A549 (cell line): ENCODE measurements around the gene MEX3C. TPM values are rescaled to one million over a fixed set of nuclear protein-coding genes. Genes with fewer than 3 reads are reported as not detected.

Source experiments
- ATAC-seq, 2 experiments: fragments of 200-7000 bp in 1 of 2; fragments of >200 bp in 1 of 2; cut with Nextera tagmentation in 1 of 2; cut with Tn5 transposase in 1 of 2; 3 replicates each; pipeline versions ENCODE4 v1.8.0 to v1.9.1; 2018 to 2020; ENCODE audit warnings: mild to moderate bottlenecking in 1 of 2, moderate library complexity in 1 of 2
- CTCF ChIA-PET: fragments of 300-600 bp; sonication (Branson Sonifier 250); formaldehyde crosslinking; extraction: SDS; loops from one replicate; lab custom pipeline; 2021; ENCODE audit warnings: antibody characterized with exemption, inconsistent platforms; lab: Yijun Ruan, JAX
- POLR2A ChIA-PET: fragments of 350-600 bp; formaldehyde crosslinking; extraction: SDS; loops from one replicate; lab custom pipeline; 2021; ENCODE audit warnings: antibody characterized with exemption, inconsistent platforms; lab: Yijun Ruan, JAX
- DNase-seq, 2 experiments: peaks; one replicate each; pipeline versions ENCODE4 v3.0.0 to v3.0.0-alpha.2; 2011 to 2016; ENCODE audit warnings: low read depth in 1 of 2, low spot score in 1 of 2
- FAIRE-seq: peaks from 2 replicates; lab custom pipeline; 2011; peaks lifted over from hg19 to GRCh38; lab: Jason Lieb, UNC
- H3K27ac ChIP-seq, 2 experiments: fragments of >200 bp; sonication (Bioruptor Twin); formaldehyde crosslinking; 3 replicates each; pipeline ENCODE4 v1.5.1; 2016 to 2017
- H3K4me1 ChIP-seq: fragments of >200 bp; sonication (Bioruptor Twin); formaldehyde crosslinking; 3 replicates; pipeline ENCODE4 v1.6.1; 2016
- H3K4me2 ChIP-seq: fragments of >200 bp; sonication (Bioruptor Twin); formaldehyde crosslinking; 3 replicates; pipeline ENCODE4 v1.6.1; 2016
- H3K4me3 ChIP-seq: fragments of >200 bp; sonication (Bioruptor Twin); formaldehyde crosslinking; 3 replicates; pipeline ENCODE4 v1.5.1; 2016
- H3K9me3 ChIP-seq: fragments of >200 bp; sonication (Bioruptor Twin); formaldehyde crosslinking; 3 replicates; pipeline ENCODE4 v1.6.1; 2016
- BHLHE40 ChIP-seq: IDR thresholded peaks from 2 replicates; pipeline ENCODE4 v1.6.1; 2012; ENCODE audit warnings: low read depth, low read length, inconsistent platforms
- FOSB ChIP-seq: fragments of 250-450 bp; sonication (Bioruptor Pico); IDR thresholded peaks from 2 replicates; pipeline ENCODE4 v1.5.0; 2020; ENCODE audit warnings: mild to moderate bottlenecking, moderate library complexity
- FOXS1 ChIP-seq: fragments of 250-450 bp; sonication (Bioruptor Pico); IDR thresholded peaks from 2 replicates; pipeline ENCODE4 v1.5.0; 2020; ENCODE audit warnings: mild to moderate bottlenecking, moderate library complexity
- HDAC2 ChIP-seq: fragments of 200-600 bp; sonication (generic); IDR thresholded peaks from 2 replicates; pipeline ENCODE4 v1.6.1; 2016
- HOXA7 ChIP-seq: fragments of 250-450 bp; sonication (Bioruptor Pico); IDR thresholded peaks from 2 replicates; pipeline ENCODE4 v1.5.0; 2020; ENCODE audit warnings: mild to moderate bottlenecking, moderate library complexity
- MAFK ChIP-seq: fragments of 450-650 bp; IDR thresholded peaks from 2 replicates; pipeline ENCODE4 v1.6.1; 2014; ENCODE audit not compliant: partially characterized antibody
- NFE2L2 ChIP-seq: fragments of 150-350 bp; conservative IDR thresholded peaks from 2 replicates; pipeline ENCODE4 v1.6.1; 2014; ENCODE audit warnings: low read length
- NR3C1 ChIP-seq: fragments of >200 bp; sonication (Bioruptor Twin); formaldehyde crosslinking; IDR thresholded peaks from 3 replicates; pipeline ENCODE4 v1.6.1; 2017
- RAD21 ChIP-seq, 2 experiments: fragments of >200 bp in 1 of 2; sonication (Bioruptor Twin) in 1 of 2; formaldehyde crosslinking in 1 of 2; IDR thresholded peaks in 1 of 2; conservative IDR thresholded peaks in 1 of 2; 2 replicates in 1 of 2; 3 replicates in 1 of 2; pipeline ENCODE4 v1.6.1; 2012 to 2018; ENCODE audit warnings: inconsistent platforms in 1 of 2
- RFX5 ChIP-seq: fragments of 450-650 bp; IDR thresholded peaks from 2 replicates; pipeline ENCODE4 v1.7.1; 2014; ENCODE audit warnings: antibody characterized with exemption, mild to moderate bottlenecking, moderate library complexity
- ZC3H11A ChIP-seq: fragments of 450-650 bp; IDR thresholded peaks from 2 replicates; pipeline ENCODE4 v1.6.1; 2014; ENCODE audit warnings: antibody characterized with exemption, mild to moderate bottlenecking
- ZNF302 ChIP-seq: fragments of 250-450 bp; sonication (Bioruptor Pico); IDR thresholded peaks from 2 replicates; pipeline ENCODE4 v1.9.0; 2021; ENCODE audit warnings: inconsistent platforms, mild to moderate bottlenecking, moderate library complexity
- ZSCAN20 ChIP-seq: fragments of 250-450 bp; sonication (Bioruptor Pico); IDR thresholded peaks from 2 replicates; pipeline ENCODE4 v1.8.0; 2022; ENCODE audit warnings: mild to moderate bottlenecking, moderate library complexity
- WGBS: methylation state at CpG from one replicate; pipeline ENCODE4 v1.1.6; 2017; ENCODE audit errors: missing lambda C conversion rate; 5-methylcytosine and 5-hydroxymethylcytosine counted together
- polyA plus RNA-seq, 4 experiments: library from polyadenylated mRNA; depleted of rRNA in 3 of 4; stranded (reverse); fragments of >200 nt; fragmentation: RNase III in 1 of 4; extraction: RNeasy Plus Mini Kit Qiagen cat#74134 plus additional on column Dnase treatment in 1 of 4; gene quantifications; 2 replicates in 3 of 4; 3 replicates in 1 of 4; pipeline ENCODE4 v1.2.3, GENCODE V29; 2011 to 2017
- TF ChIP-seq, protein P1 (sequence below): fragments of 250-450 bp; sonication (Bioruptor Pico); IDR thresholded peaks from 2 replicates; pipeline ENCODE4 v1.5.0; 2020; ENCODE audit warnings: low read depth, mild to moderate bottlenecking, moderate library complexity
- TF ChIP-seq, protein P2 (sequence below): IDR thresholded peaks from 2 replicates; pipeline ENCODE4 v1.6.1; 2012; ENCODE audit warnings: low read depth, borderline replicate concordance
- TF ChIP-seq, protein P3 (sequence below): fragments of 200-600 bp; sonication (generic); IDR thresholded peaks from 2 replicates; pipeline ENCODE4 v1.6.1; 2016; ENCODE audit warnings: antibody characterized with exemption, mild to moderate bottlenecking, moderate library complexity

MEX3C gene
- polyA plus RNA-seq, 2 of the 4 experiments (the other 2 are of a cell fraction), result 17.2 to 48.5 TPM

DNA sequence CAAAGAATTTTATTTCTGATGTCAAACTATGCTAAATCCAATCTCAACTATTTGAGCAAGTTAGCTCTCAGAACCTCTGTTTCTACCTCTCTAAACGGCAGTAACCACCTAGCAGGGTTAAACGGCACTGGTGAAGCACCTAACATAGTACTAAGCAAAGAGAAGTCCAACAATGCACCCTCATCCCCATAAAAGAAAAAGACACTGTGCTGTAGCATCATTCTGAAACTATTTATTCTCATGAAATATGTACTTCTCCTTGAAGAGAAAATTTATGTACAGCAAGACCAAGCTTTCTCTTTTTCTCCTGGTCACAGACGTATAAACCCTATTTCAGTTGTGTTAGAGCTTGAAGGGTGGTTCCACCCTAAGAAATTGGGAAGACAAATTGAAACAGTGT, 4.8 kb downstream of the MEX3C start:
- DNase-seq, result no peak
- ATAC-seq, result no peak
- no peak for FAIRE-seq
- 78% methylated on average over 3 of the region's 3 CpGs for WGBS
- no peak overlapping the region for H3K4me3 ChIP-seq
- no peak overlapping the region for H3K27ac ChIP-seq
- CTCF ChIA-PET, result interaction anchor here (1.1 kb wide), 1 partner anchor 82 kb away, joined by 4 read pairs; no protein-coding TSS in a partner anchor
- peaks cover 36% of the 10 kb centered on the region for H3K4me1 ChIP-seq
- TF ChIP-seq NR3C1, result no peak
- TF ChIP-seq RFX5, result no peak
- TF ChIP-seq, protein P1, sequence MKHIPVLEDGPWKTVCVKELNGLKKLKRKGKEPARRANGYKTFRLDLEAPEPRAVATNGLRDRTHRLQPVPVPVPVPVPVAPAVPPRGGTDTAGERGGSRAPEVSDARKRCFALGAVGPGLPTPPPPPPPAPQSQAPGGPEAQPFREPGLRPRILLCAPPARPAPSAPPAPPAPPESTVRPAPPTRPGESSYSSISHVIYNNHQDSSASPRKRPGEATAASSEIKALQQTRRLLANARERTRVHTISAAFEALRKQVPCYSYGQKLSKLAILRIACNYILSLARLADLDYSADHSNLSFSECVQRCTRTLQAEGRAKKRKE (CRISPR knock-in tag), result no peak
- TF ChIP-seq NFE2L2, result no peak
- no peak for TF ChIP-seq HOXA7 (CRISPR knock-in tag)
- no peak for TF ChIP-seq RAD21 (conservative IDR thresholded peaks at IDR 0.05 in 1 of 2, IDR thresholded peaks at IDR 0.05 in 1 of 2)
- no peak for TF ChIP-seq HDAC2
- TF ChIP-seq FOSB (CRISPR knock-in tag), result no peak
- POLR2A ChIA-PET, result no interaction called here
- H3K9me3 ChIP-seq, result no peaks in the 10 kb centered on the region
- peak overlapping the region; percentile 86; the same call in 2 of the 3 replicates for H3K4me2 ChIP-seq

DNA sequence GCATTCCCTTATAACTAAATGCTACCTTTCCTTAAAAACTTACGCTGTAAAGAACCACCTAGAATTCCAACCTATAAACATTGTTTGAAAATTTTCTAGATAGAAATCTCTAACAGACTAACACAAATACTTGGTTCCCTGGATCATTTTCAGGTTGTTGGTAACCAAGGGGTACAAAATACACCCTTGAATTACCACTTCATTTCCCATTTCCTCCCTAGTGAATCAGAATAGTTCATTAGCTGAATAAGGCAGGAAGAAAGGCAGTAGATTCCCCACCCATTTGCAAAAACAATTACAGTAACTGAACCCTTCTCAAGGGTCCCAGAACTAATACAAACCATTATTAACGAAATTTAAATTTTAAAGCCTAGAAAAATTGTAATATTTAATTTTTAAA, 5.5 kb downstream of the MEX3C start:
- H3K4me1 ChIP-seq, result peaks cover 36% of the 10 kb centered on the region
- H3K4me2 ChIP-seq, result no peak overlapping the region
- TF ChIP-seq, protein P1 (CRISPR knock-in tag), result no peak
- TF ChIP-seq FOXS1 (no peak), ZNF302 (CRISPR knock-in tag) (no peak), BHLHE40 (no peak), FOSB (CRISPR knock-in tag) (no peak), ZC3H11A (no peak), ZSCAN20 (CRISPR knock-in tag) (no peak)
- TF ChIP-seq, protein P2, sequence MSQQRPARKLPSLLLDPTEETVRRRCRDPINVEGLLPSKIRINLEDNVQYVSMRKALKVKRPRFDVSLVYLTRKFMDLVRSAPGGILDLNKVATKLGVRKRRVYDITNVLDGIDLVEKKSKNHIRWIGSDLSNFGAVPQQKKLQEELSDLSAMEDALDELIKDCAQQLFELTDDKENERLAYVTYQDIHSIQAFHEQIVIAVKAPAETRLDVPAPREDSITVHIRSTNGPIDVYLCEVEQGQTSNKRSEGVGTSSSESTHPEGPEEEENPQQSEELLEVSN, result no peak
- TF ChIP-seq, protein P3, sequence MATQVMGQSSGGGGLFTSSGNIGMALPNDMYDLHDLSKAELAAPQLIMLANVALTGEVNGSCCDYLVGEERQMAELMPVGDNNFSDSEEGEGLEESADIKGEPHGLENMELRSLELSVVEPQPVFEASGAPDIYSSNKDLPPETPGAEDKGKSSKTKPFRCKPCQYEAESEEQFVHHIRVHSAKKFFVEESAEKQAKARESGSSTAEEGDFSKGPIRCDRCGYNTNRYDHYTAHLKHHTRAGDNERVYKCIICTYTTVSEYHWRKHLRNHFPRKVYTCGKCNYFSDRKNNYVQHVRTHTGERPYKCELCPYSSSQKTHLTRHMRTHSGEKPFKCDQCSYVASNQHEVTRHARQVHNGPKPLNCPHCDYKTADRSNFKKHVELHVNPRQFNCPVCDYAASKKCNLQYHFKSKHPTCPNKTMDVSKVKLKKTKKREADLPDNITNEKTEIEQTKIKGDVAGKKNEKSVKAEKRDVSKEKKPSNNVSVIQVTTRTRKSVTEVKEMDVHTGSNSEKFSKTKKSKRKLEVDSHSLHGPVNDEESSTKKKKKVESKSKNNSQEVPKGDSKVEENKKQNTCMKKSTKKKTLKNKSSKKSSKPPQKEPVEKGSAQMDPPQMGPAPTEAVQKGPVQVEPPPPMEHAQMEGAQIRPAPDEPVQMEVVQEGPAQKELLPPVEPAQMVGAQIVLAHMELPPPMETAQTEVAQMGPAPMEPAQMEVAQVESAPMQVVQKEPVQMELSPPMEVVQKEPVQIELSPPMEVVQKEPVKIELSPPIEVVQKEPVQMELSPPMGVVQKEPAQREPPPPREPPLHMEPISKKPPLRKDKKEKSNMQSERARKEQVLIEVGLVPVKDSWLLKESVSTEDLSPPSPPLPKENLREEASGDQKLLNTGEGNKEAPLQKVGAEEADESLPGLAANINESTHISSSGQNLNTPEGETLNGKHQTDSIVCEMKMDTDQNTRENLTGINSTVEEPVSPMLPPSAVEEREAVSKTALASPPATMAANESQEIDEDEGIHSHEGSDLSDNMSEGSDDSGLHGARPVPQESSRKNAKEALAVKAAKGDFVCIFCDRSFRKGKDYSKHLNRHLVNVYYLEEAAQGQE, result no peak
- ChIA-PET POLR2A (interaction anchor here (0.6 kb wide), 1 partner anchor 33 kb away, joined by 3 read pairs; no protein-coding TSS in a partner anchor), CTCF (interaction anchor here (1.1 kb wide), 1 partner anchor 81 kb away, joined by 4 read pairs; no protein-coding TSS in a partner anchor)
- H3K9me3 ChIP-seq, result no peaks in the 10 kb centered on the region
- WGBS, result 89% methylated on average over 2 of the region's 2 CpGs
- DNase-seq (no peak), FAIRE-seq (no peak), ATAC-seq (no peak)
- no peak overlapping the region for H3K4me3 ChIP-seq
- no peak overlapping the region for H3K27ac ChIP-seq

DNA sequence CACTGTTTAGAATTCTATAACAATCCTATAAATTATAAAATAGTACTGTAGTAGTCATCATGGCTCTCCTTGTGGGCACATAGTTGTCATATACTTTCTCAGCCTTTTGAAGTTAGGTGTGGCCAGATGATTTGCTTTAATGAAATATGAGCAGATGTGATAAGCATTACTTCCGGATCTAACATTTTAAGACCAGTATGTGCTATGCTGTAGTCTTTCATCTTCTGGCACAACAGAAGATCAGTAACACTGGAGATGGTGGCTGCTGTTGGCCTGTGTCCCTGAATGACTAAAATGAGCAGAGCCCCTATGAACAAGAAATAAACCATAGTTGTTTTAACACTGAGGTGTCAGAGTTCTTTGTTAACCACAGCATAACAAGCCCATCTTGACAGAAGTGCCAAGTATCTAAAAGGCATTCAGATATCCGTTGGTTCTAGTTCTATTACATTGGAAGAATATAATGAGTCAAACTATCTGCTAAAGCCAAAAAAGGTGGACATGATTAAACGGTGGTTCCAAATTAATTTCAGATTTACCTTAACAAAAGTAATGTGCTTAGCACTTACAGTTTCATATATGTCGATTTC, 6.3 kb downstream of the MEX3C start:
- POLR2A ChIA-PET, result no interaction called here
- no peak for DNase-seq
- 59% methylated on average over 4 of the region's 4 CpGs for WGBS
- Histone ChIP-seq H3K9me3 (no peaks in the 10 kb centered on the region), H3K4me1 (peaks cover 36% of the 10 kb centered on the region), H3K4me3 (no peak overlapping the region), H3K4me2 (0 out of 3 replicates have a peak overlapping the region, but pooled peaks have one; percentile 5), H3K27ac (no peak overlapping the region)
- no peak for TF ChIP-seq MAFK
- CTCF ChIA-PET, result no interaction called here
- FAIRE-seq, result no peak
- ATAC-seq, result no peak
